DMS153 (cell line): ENCODE results near the gene CAMKK1.

Experiments used
- DNase-seq: peaks from one replicate; lab custom pipeline; 2025; lab: John Stamatoyannopoulos, UW

The CAMKK1 gene

DNA sequence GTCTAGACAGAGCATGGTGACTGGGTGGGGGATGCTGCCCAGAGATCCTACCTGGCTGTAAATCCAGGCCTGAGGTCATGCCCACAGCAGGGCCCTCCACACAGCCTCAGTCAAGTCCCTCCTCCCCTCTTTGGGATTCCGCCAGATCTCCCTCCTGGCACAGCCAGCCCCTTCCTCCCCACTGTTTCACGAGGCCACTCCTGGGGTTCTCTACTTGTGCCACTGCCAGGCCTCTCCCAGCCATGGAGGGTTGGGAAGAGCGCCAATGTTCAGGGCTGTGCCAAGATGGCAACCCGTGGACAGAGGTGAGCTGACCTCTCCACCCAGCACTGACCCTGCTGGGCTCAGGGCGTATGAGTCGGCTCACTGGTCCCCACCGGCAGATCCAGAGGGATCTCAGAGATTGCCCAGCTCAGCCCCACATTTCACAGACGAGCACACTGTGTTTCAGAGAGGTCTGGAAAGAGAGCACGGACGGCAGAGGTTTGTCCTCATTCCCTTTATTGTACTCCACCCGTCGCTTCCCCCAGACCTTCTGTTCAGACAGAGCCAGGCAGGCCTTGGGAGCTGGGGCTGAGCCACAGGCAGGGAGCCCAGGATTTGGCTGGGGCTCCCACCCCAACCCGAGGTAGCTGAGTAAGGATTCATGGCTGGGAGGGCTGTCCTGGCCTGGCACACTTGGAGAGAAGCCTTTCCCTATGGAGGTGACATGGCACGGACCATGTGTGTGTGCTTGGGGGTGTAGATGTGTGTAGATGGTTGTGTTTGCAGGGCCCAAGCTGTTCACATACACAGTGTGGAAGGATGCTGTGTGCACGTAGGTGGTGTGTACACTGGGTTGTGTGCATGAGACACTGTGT is 3.5 kb upstream of the CAMKK1 start:
- no peak for DNase-seq

DNA sequence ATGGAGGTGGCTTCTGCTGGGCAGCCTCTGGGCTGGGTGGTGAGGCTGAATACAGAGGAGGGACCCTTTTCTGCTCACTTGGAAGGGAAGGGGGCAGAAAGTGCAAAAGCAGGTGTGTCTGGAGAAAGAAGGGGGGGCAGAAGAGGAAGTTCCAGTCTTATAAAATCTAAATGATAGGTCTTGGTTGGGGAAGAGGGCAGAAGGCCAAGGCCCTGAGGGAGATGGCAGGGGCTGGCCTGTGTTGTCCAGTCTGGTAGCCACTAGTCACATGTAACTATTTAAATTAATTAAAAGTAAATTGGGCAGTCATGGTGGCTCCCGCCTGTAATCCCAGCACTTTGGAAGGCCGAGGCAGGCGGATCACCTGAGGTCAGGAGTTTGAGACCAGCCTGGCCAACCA is 2.5 kb upstream of the CAMKK1 start:
- no peak for DNase-seq

DNA sequence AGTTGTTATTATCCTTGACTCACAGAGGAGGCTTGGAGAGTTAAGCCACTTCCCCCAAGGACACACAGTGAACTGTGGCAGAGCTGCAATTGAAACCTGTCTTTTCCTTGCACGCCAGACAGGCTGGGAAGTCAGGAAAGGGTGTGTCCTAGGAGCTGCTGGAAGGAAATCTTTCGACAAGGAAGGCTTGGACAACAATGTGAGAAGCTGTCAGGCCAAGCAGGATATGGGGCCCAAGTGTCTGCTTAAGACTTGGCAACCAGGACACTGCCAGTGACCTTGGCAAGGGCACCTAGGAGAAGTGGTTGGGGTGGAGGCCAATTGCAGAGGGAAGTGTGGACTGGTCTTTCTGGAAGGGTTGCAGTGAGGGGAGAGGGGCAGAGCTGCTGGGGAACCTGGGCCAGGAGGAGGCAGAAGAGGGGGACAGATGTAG is 2.1 kb upstream of the CAMKK1 start:
- DNase-seq = no peak

DNA sequence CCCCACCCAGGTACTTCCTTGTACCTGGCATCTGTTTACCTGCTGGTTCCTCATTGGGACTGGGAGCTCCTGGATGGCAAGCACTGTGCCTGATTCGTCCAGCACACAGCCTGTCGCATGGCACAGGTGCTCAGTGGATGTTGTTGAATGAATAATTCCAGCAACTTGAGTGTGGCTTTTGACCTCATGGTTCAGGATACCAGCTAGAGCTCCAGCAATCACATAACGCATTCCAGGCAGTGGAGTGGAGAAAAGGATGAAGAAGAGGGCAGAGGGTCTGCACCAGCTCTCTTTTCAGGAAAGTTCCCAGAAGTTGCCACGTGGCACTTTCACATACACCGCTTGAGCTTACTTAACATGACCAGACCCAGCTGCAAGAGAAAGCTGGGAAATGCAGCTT is 1.3 kb upstream of the CAMKK1 start:
- no peak for DNase-seq

DNA sequence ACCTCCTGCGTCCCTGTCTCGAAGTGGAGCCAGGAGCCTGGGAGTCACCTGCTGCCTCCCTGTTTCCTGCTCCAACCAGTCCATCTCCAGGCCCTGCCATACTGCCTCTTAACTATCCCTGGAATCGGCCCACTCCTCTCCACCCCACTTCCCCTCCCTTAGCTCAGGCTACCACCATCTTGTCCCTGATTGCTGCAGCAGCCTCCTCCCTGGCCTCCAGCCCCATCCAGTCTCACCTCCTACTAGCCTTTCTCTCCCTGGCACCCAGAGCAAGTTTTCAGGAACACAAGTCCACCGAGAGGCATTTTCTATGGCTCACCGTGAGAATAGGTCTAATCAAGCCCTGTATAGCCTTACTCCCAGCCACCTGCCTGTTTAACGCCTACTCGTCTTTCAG is 865 bp upstream of the CAMKK1 start:
- DNase-seq = no peak

DNA sequence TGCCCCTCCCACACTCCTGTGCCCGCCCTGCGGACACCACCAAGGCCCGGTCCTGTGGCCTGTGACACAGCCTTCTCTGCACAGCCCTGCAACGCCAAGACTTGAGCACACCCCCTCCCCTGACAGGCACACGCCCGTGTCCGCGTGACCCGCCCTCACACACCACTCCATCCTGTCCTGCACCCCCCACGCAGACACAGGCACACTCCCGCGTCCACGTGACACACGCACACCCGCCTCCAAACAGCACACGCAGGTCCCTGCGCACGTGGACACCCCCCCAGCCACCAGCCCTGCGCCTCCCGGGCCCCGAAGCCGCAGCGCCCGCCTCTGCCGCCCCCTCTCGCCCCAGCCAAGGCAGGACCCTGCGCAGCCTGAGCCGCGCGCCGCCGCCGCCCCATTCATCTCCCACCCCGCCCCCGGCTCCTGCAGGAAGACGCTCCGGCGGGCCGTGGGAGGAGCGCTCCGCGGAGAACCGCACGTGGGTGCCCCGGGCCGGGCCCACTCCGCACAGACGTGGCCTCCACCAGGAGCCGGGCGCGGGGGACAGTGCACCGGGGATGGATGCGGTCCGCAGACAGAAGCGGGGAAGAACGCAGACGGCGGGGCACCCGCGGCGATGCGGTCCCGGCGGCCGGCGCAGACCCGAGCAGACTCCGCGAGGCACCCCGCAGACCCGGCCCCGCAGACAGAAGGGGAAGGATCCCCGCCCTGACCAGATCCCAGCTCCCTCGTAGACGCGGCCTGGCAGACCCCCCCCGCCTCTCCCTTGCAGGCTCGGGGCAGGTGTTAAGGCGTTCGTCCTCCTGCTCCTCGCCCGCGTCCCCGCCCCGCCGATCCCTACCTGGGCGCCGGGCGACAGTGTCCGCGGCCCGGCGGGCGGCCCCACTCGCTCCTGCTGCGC is 506 bp downstream of the CAMKK1 start:
- DNase-seq = no peak

DNA sequence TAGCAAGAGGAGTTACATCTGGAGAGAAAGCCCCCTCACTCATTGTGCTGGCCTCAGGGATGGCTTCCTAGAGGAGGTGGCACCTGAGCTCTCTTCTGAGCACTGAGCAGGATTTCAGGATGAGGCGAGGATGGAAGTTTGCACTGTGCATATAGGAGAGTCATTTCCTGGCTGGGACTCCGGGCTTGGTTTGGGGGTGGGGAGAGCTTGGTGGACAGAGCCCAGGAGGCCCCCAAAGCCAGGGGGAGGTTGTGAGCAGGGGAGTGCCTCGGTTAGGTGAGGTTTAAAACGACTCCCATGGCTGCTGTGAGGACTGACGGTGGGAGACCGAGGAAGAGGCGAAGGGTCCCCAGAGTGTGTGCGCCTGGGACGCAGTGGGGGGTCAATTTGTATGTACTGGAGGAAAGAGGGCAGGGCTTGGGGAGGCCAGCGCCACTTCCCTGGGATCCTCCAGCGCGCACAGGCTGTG is 1.2 kb downstream of the CAMKK1 start:
- no peak for DNase-seq

DNA sequence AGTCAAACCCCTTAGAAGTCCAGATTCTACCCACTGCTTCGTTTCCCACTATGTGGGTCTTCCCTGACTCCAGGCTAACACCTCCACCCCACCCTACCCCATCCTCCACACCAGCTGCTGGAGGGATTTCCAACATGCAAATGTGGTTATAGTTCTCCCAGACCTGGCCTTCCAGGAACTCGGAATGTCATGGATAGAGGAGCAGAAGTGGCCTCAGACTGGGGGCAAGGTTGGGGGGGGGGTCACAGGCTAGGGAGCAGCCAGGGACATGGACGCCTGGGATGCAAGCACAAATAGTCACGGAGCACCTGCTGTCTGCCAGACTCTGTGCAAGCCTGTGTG is 2.0 kb downstream of the CAMKK1 start:
- DNase-seq = no peak

DNA sequence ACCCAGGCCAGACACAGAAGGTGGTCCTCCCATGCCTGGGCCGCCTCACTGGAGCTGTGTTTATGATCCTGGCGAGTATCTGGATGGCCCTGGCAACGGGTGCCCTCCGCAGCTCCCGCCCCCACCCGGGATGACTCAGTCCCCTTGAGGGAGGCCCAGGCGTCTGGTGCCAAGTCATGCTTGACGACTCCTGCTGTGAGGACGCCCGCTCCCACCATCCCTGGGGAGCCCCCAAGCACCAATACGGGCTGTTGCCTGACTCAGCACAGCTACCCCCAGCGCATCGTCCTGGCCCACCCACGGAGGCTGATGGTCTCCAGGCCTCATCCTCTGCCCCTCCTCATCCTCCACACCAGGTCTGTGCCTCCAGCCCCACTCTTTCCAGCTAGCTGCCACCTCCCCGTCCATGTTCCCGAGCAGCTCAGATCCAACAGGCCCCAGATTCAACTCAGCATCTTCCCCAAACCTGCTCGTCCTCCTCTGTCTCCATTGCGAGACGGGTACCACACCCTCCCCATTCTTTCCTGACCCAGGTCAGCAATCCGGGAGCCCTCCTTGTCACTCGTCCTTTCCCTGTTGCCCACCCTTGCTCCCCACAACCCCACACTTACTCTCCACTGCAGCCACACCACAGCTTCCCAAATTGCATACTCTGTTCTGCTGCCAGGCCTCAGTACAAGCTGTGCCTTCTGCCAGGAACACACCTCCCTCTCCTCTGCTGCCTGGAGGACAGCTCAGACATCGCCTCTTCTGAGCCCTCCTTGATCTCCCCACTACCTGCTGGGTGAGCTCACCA is 2.6 kb downstream of the CAMKK1 start:
- no peak for DNase-seq

DNA sequence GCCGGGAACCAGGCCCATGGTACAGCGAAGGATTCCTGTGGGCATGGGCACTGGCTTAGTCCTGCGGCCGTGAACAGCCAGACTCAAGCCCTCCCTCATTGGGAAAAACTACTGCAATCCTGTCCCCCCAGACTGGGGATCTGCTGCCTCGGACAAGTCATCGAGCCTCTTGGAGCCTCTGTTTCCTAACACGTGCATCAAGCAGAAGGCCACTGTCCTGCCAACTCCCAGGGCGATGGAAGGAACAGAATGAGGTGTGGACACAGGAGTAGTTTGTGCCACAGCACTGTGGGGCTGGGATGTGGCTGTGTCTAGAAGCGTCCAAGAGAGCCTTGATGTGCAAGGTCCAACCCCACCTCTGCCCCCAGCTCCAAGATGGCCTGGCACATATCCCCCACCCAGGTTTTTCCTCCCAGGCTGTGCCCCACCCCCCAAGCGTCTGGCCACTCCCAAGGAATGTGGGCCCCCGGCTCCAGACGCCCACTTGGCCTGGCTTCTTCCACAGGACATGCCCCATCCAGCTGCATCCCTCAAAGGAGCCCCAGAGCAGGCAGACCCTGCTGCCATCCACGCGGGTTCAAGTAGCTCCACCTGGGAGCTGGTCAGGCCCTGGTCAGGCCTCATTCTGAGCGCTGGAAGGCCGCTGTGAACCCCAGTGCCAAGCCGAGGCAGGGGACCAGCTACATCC is 3.4 kb downstream of the CAMKK1 start:
- DNase-seq = no peak

DNA sequence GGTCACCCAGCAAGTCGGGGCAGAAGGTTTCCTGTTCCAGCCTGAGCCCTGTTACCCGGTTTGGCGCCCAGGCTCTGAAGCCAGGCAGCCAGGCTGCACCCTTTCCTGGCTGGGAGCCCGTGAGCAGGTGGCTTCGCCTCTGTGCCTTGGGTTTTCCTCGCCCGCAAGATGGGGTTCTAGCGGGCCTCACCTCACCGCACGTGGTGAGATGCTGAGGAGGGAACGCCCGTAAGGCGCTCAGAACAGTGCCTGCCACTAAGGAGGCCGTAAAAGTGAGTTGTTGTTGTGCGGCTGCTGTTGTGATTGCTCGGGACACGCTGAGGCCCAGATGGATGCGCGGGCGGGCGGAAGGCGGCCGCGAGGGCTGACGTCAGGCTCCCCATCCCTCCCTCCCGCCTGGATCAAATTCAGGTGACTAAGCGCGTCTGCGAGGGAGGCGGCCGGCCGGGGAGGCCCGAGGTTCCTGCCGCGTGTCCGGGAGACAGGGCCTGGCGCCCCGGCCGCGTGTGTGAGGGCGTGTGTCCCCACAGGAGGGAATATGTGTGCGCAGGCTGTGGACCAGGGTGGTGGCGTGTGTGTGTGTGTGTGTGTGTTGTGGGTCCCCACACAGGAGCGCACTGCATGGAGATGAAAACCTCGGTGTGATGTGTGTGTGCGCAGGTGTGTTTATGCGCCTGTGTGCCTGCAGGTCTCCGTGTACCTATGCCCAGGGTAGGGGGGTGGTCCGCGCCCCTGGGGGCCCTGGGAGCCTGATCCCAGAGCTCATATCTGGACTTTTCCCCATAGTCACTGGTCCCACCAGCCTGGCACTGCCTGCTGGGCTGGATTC is 4.3 kb downstream of the CAMKK1 start:
- DNase-seq = peak; percentile 47

DNA sequence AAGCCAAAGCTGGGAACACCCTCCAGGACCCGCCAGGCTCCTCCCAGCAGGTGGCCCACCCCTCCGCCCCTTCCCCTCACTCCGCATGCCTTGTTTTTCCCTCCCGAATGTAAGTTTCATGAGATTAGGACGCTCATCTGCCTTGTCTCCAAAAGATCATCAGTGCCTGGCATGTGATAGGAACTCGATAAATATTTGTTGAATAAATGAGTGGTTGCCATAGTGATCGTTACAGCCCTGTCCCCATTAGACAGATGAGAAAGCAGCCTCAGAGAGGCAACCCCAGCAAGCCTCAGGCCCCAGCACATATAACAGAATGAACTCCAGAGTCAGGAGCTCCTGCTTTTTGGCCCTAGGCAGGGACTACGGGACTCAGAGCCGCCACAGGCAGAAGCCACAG is 5.0 kb downstream of the CAMKK1 start:
- DNase-seq = no peak

DNA sequence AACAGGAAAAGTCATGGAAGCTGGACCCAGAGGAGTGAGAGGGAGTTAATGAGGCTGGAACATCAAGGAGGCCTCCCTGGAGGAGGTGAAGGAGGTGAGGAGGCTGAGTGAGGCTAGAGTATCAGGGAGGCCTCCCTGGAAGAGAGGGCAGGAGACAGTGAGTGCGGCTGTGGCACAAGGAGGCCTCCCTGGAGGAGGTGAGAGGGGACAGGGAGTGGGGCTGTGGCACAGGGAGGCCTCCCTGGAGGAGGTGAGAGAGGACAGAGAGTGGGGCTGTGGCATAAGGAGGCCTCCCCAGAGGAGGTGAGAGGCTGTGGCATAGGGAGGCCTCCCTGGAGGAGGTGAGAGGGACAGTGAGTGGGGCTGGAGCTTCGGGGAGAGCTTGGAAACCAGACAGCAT is 5.5 kb downstream of the CAMKK1 start:
- DNase-seq = no peak

DNA sequence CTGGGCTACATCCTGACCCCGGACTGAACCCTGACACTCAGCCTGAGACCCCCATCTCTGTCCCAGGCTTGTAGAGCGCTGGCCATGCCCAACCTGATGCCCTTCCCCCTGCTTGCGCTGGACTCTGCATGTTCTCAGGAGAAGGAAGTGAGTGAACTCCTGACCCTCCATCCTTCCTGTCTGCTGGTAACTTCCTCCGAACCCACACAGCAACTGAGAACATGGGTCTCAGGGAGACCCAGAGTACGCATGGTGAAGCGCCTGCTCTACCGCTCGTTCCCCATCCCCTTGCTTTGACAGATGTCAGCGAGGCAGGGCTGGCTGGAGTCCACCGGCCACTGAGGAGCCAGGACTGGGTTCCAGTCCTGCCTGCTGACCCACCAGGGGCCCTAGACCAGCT is 6.1 kb downstream of the CAMKK1 start:
- no peak for DNase-seq

DNA sequence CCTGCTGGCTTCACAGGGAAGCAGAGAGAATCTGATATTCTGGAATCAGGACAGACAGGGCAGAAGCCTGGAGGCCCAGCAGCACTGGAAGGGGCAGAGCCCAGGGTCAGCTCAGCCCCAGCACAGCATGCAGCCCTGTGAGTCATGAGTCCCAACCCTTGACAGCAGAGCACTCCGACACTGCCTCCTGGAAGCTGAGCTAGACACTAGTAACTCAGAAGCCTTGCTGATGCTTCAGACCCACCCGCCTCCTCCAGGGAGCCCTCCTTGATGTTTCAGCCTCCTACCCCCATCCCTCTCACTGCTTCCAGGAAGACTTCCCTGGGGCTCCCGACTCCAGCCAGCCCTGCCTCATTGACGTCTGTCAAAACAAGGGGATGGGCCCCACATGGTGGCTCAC is 6.9 kb downstream of the CAMKK1 start:
- no peak for DNase-seq

DNA sequence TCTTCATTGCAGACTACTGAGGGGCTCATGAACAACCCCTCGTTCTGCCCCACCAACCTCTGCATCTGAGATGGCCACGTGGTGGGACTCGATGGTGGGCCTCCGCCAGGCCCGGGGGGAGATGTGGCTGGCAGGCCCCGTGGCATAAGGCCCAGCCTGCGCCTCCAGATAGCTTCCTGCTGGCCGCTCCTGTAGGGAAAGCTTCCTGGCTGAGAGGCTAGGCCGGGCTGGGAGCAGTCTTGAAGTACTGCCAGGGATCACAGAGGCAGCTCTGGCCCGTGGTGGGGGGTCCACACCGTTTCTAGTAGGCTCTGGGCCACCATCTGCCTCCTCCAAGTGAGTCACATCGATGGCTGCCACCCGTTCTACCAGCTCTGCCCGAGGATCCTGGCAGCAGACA is 7.6 kb downstream of the CAMKK1 start:
- no peak for DNase-seq

DNA sequence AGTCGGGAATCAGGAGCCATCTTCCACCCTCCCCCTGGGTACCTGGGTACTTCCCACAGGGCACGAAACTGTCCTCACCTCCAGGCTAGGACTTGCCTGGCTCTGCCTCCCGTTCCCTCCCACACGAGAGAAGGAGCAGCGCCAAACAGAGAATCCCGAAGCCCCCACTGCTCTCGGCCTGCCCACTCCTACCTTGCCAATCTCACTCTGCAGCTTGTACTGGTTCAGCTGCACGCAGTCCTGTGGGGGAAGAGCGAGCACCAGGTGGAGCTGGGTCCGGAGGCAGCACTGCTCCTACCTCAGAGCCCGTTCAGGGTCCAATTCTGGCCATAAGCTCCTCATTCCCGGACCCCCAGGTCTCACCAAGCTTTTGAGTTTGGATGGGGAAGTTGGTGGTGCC is 8.7 kb downstream of the CAMKK1 start:
- DNase-seq = no peak

DNA sequence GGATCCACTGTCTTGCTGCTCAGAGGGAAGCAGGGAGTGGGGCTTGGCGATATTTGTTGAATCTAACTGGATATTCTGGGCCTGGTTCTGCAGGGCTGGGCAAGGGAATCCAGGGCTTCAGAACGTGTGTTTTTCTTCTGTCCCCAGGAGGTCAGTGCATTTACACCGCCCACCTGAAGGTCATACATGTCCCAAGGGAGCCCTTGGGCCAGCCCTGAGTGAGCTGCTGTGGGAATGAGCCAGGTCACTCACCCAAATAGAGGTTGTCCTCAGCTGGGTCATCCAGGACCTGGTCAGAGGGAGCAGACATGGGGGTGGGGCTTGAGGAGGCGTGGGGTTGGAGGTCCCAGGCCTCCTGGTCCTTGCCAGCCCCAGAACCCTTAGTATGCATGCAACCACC is 10.6 kb downstream of the CAMKK1 start:
- no peak for DNase-seq

DNA sequence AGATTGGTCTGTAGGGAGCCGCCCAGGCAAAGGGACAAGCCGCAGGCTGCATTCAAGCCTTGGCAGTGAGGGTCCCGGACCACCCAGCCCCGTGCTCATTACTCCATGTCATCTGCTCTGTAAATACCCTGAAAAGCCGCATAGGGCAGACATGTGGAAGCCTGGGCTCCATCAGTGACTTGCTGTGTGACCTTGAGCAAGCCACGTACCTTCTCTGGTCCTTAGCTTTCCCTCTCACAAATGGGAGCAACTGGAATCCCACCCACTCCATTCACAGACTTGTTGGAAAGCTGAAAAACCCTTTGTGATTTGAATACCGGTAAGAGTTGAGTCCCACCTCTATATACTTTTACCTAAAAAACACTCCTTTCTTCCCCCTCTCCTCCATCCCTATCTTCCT is 11.9 kb downstream of the CAMKK1 start:
- DNase-seq = no peak

DNA sequence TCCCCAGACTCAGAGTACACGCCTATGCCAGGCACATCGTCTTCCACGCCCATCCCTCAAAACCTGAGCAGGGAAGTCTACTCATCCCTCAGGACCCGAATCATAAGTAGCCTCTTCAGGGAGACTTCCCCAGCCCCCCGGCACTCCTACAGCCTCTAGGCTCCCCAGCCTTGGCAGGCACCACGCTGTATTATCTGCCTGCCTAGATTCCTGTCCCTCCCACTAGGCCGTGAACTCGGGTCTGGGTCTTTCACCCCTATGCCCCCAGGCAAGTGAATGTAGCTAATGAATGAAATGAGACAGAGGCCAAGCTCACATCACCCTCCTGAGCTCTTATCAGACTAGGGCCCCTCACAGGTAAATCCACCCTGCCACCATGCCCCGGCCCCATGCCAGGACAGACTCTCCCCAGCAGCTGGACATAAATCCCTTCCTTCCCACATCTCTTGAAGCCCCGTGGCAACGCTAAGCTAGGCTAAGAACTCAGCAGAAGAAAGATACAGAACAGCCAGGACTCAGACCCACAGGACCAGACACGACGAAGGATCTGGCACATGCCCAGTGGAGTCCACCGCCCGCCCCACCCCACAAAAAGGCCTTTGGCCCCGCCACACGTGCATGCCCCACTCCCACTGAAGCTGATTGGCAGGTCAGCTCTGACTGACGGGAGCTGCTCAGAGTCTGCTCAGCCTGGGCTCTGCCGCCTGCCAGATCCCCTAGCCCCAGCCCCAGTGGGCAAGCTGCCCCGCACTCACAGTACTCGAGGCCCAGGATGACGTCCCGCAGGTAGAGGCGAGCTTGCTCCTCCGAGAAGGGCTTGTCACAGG is 13.0 kb downstream of the CAMKK1 start:
- no peak for DNase-seq
